HG02885 (cell line): ENCODE results near the gene ALKBH6.

Source experiments
- ATAC-seq: cut with Tn5 transposase; IDR thresholded peaks from one replicate; pipeline ENCODE4 v1.9.1; 2021; ENCODE audit warnings: mild to moderate bottlenecking; ENCODE audit not compliant: unreplicated experiment, poor library complexity

Gene ALKBH6

GRCh38 chr19:35966771-35967170, 47.2 kb downstream of the ALKBH6 start:
- no peak for ATAC-seq

GRCh38 chr19:35963514-35963913, 50.5 kb downstream of the ALKBH6 start:
- no peak for ATAC-seq

DNA sequence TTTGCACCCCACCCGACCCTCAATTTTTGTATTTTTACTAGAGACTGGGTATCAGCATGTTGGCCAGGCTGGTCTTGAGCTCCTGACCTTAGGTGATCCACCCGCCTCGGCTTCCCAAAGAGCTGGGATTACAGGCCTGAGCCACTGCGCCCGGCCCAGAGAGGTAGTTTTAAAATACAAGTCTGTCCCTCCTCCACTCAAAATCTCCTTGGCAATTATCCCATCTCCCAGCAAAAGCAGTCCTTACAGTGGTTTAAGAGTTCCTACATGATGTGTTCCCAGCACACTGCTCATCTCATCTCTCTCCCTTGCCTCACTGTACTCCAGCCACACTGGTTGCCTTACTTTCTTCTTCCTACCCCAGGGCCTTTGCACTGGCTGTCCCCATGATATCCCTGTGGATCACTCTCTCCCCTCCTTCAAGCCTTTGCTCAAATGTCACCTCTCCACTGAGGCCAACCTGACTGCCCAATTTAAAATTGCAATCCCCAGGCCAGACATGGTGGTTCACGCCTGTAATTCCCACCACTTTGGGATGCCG, 53.5 kb downstream of the ALKBH6 start:
- no peak for ATAC-seq

DNA sequence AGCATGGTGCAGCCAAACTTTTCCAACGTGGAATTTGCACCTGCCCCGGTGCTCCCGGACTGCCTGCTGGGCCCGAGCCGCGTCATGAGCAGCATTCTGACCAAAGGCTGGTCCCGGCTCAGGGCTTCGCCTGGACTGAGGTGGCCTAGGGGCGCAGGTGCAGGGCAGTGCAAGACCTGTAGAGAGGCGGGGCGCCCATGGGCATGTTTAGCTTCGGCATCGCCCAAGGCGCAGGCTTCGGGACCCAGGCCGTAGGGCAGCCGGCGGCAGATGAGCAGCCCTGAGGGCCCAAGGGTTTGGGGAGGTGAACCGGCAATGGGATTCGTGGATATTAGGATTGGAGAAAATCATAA, 54.1 kb downstream of the ALKBH6 start:
- no peak for ATAC-seq
